Psoas muscle (tissue), 8 donors: Measurements from ENCODE around the gene HINT3. TPM values are rescaled to one million over a fixed set of nuclear protein-coding genes. Genes with fewer than 3 reads are reported as not detected.

Experiments
- ATAC-seq, 4 donors: fragments of 200-7000 bp; cut with Tn5 transposase; one replicate each; pipeline ENCODE4 v1.9.1; 2020; ENCODE audit warnings: moderate library complexity in 3 of 4, mild to moderate bottlenecking in 2 of 4
- DNase-seq, 2 donors: peaks; one replicate each; pipeline ENCODE4 v3.0.0-alpha.2; 2020
- H3K27ac ChIP-seq: fragments of 200-600 bp; one replicate; pipeline ENCODE4 v1.8.0; 2022
- H3K27me3 ChIP-seq, 3 donors: fragments of 200-600 bp in 1 of 3; one replicate each; pipeline versions ENCODE4 v1.6.1 to v1.8.0; 2013 to 2022; ENCODE audit warnings: low read length in 2 of 3, mild to moderate bottlenecking in 2 of 3, moderate library complexity in 1 of 3; ENCODE audit not compliant: insufficient read depth in 3 of 3
- H3K36me3 ChIP-seq, 2 donors: fragments of 200-600 bp in 1 of 2; one replicate each; pipeline versions ENCODE4 v1.6.1 to v1.8.0; 2013 to 2022; ENCODE audit warnings: low read depth in 1 of 2, mild to moderate bottlenecking in 1 of 2, moderate library complexity in 1 of 2; ENCODE audit not compliant: insufficient read depth in 1 of 2
- H3K4me1 ChIP-seq: fragments of 200-600 bp; one replicate; pipeline ENCODE4 v1.8.0; 2022
- H3K4me3 ChIP-seq: fragments of 200-600 bp; one replicate; pipeline ENCODE4 v1.8.0; 2022; ENCODE audit warnings: mild to moderate bottlenecking
- H3K9me3 ChIP-seq: fragments of 200-600 bp; one replicate; pipeline ENCODE4 v1.8.0; 2022
- CTCF ChIP-seq: fragments of 200-600 bp; IDR thresholded peaks from one replicate; pipeline ENCODE4 v1.8.0; 2022; ENCODE audit warnings: antibody characterized with exemption
- WGBS, 3 donors: extraction: QIAGEN DNeasy Blood & Tissue Kit; methylation state at CpG; one replicate each; pipeline versions ENCODE4 v1.1.6 to v1.1.7; 2013; 5-methylcytosine and 5-hydroxymethylcytosine counted together
- intact Hi-C, 2 donors: fragments of 100-400 bp; cut with DNase I; formaldehyde crosslinking; loops; one replicate each; pipeline versions ENCODE4 v1.11.0 to v1.14.2; 2022
- polyA plus RNA-seq, 3 donors: library from polyadenylated mRNA; stranded (reverse); fragments of 200-250 nt; gene quantifications; one replicate each; pipeline ENCODE4 v1.2.3, GENCODE V29; 2013
- total RNA-seq, 4 donors: library from RNA; stranded (reverse); fragmentation: NEBNext Ultra II Directional in 2 of 4; extraction: Animal tissue kit (Norgen Biotek cat#: 25700) in 2 of 4; gene quantifications; one replicate each; pipeline versions ENCODE4 v1.2.1 to v1.2.4, GENCODE V29; 2021 to 2023
- donor health status: healthy with polysubstance abuse.
- donor health status: DM: no; HTN: no; CAD: no; lungs with moderate emphysema.
- donor health status: Bipolar disorder and iron deficiency.
- donor health status: healthy.
- donor health status: DM: yes; HTN: yes; CAD: no.
- donor health status: DM: no; HTN: no; CAD: no.
- donor health status: DM: no; HTN: no; CAD: no.
- donor health status: DM: yes; HTN: yes; CAD: no.

HINT3 gene
- total and polyA plus RNA-seq, 7 donors: 24.0 to 79.9 (median 58.5) TPM

GRCh38 chr6:126002755-126003679 lies 46.4 kb downstream of the HINT3 start:
- no peak overlapping the region for H3K4me3 ChIP-seq
- DNase-seq (no peak), ATAC-seq (no peak)
- H3K27me3 ChIP-seq: no peaks in the 10 kb centered on the region
- no peaks in the 10 kb centered on the region for H3K4me1 ChIP-seq
- WGBS, 3 donors: 94 to 97% (median 94%) methylated on average over 8 of the region's 8 CpGs
- no peak overlapping the region for H3K27ac ChIP-seq
- intact Hi-C loops: no loop called here
- H3K36me3 ChIP-seq: peaks cover 4 to 52% of the 10 kb centered on the region in 2 donors
- H3K9me3 ChIP-seq: no peaks in the 10 kb centered on the region
- TF ChIP-seq CTCF: no peak

GRCh38 chr6:126007800-126008199 lies 51.2 kb downstream of the HINT3 start:
- no peak for ATAC-seq
- TF ChIP-seq CTCF: no peak
- no peak overlapping the region for H3K4me3 ChIP-seq
- H3K27ac ChIP-seq: no peak overlapping the region
- no peaks in the 10 kb centered on the region for H3K27me3 ChIP-seq
- no peak for DNase-seq
- intact Hi-C loops: no loop called here
- H3K9me3 ChIP-seq: no peaks in the 10 kb centered on the region
- H3K4me1 ChIP-seq: no peaks in the 10 kb centered on the region
- H3K36me3 ChIP-seq: peaks cover 6 to 62% of the 10 kb centered on the region in 2 donors

- intact Hi-C loops: no loop called here
- Histone ChIP-seq H3K4me3 (no peak overlapping the region), H3K36me3 (peaks cover 6 to 80% of the 10 kb centered on the region in 2 donors), H3K9me3 (no peaks in the 10 kb centered on the region), H3K27ac (no peak overlapping the region), H3K27me3 (no peaks in the 10 kb centered on the region), H3K4me1 (no peaks in the 10 kb centered on the region)
- 79 to 86% (median 82%) methylated on average over 4 of the region's 4 CpGs for WGBS, 3 donors
- DNase-seq (no peak), ATAC-seq (no peak)
- TF ChIP-seq CTCF: no peak
These were observed 53.5 kb downstream of the HINT3 start for GRCh38 chr6:126010040-126010439.

GRCh38 chr6:126015863-126016262 lies 59.3 kb downstream of the HINT3 start:
- 82 to 97% (median 92%) methylated on average over 1 of the region's 1 CpG for WGBS, 3 donors
- Histone ChIP-seq H3K27ac (no peak overlapping the region), H3K36me3 (peaks cover 7 to 93% of the 10 kb centered on the region in 2 donors), H3K9me3 (no peaks in the 10 kb centered on the region), H3K4me1 (no peaks in the 10 kb centered on the region), H3K27me3 (no peaks in the 10 kb centered on the region), H3K4me3 (no peak overlapping the region)
- no peak for ATAC-seq
- no peak for DNase-seq
- intact Hi-C loops: no loop called here
- TF ChIP-seq CTCF: no peak

GRCh38 chr6:126016591-126016990 lies 60.0 kb downstream of the HINT3 start:
- intact Hi-C loops: no loop called here
- no peak overlapping the region for H3K27ac ChIP-seq
- DNase-seq (no peak), ATAC-seq (no peak)
- no peak for TF ChIP-seq CTCF
- no peaks in the 10 kb centered on the region for H3K27me3 ChIP-seq
- WGBS, 3 donors: 89 to 96% (median 90%) methylated on average over 2 of the region's 2 CpGs
- no peak overlapping the region for H3K4me3 ChIP-seq
- no peaks in the 10 kb centered on the region for H3K9me3 ChIP-seq
- H3K36me3 ChIP-seq: peaks cover 7 to 93% of the 10 kb centered on the region in 2 donors
- no peaks in the 10 kb centered on the region for H3K4me1 ChIP-seq
